GM21423 (cell line): Measurements from ENCODE around the gene SGSH.
A peak's percentile ranks its signal among the peaks of the same experiment; 100 is the strongest.
"Not testable (repeated sequence)": the region's sequence is repeated elsewhere in the genome, so short reads cannot be mapped to it uniquely, and the experiment has no call there.

Experiments
- ATAC-seq: cut with Tn5 transposase; IDR thresholded peaks from one replicate; pipeline ENCODE4 v1.9.1; 2021; ENCODE audit warnings: mild to moderate bottlenecking, moderate library complexity; ENCODE audit not compliant: unreplicated experiment

The SGSH gene

GRCh38 chr17:80220054-80220735 lies at the start of gene SGSH, which contains the start of gene SLC26A11:
TSS of gene SGSH (minus strand) at chr17:80220333. CDS start at chr17:80220313, 20 bp downstream.
TSS of gene SLC26A11 (plus strand) at chr17:80220427. CDS start at chr17:80221561, 1,134 bp downstream.
- ATAC-seq = peak; percentile 31

- no peak for ATAC-seq
Measured at GRCh38 chr17:80269405-80269807, 49.3 kb upstream of the SGSH start.

- ATAC-seq = no peak
Measured at GRCh38 chr17:80268427-80268826, 48.3 kb upstream of the SGSH start.

GRCh38 chr17:80267391-80267790 lies 47.3 kb upstream of the SGSH start:
- no peak for ATAC-seq

- no peak for ATAC-seq
Measured at GRCh38 chr17:80265205-80266068, 45.3 kb upstream of the SGSH start.

GRCh38 chr17:80264205-80265075 lies 44.3 kb upstream of the SGSH start:
- ATAC-seq = no peak

- ATAC-seq = peak; percentile 41
Measured at GRCh38 chr17:80263253-80264204, 43.4 kb upstream of the SGSH start.

- ATAC-seq = no peak
Measured at GRCh38 chr17:80262775-80263244, 42.7 kb upstream of the SGSH start.

- ATAC-seq = no peak
Measured at GRCh38 chr17:80262291-80262690, 42.2 kb upstream of the SGSH start.

- ATAC-seq = no peak
Measured at GRCh38 chr17:80261895-80262279, 41.8 kb upstream of the SGSH start.

- ATAC-seq = no peak
Measured at GRCh38 chr17:80261159-80261894, 41.2 kb upstream of the SGSH start.

GRCh38 chr17:80260791-80261158 lies 40.6 kb upstream of the SGSH start, which contains the start of gene RNF213:
TSS of gene RNF213 (plus strand) at chr17:80260852. CDS start at chr17:80263682, 2,830 bp downstream.
- no peak for ATAC-seq

GRCh38 chr17:80260069-80260535 lies 40.0 kb upstream of the SGSH start:
- ATAC-seq = peak; percentile 27

- no peak for ATAC-seq
Measured at GRCh38 chr17:80259457-80260068, 39.4 kb upstream of the SGSH start.

GRCh38 chr17:80258296-80258695 lies 38.2 kb upstream of the SGSH start:
- ATAC-seq = not testable (repeated sequence)

GRCh38 chr17:80257716-80258213 lies 37.6 kb upstream of the SGSH start:
- ATAC-seq = no peak

GRCh38 chr17:80256034-80256350 lies 35.9 kb upstream of the SGSH start:
- ATAC-seq = no peak
